ENCODE measurements around the gene LCN6. TPM values are rescaled to one million over a fixed set of nuclear protein-coding genes. Genes with fewer than 3 reads are reported as not detected.

The LCN6 gene
- total and polyA plus RNA-seq, 10 of the 15 experiments (the other 5 are each of a cell fraction or from before 2014, with no cell fraction given), result not detected

DNA sequence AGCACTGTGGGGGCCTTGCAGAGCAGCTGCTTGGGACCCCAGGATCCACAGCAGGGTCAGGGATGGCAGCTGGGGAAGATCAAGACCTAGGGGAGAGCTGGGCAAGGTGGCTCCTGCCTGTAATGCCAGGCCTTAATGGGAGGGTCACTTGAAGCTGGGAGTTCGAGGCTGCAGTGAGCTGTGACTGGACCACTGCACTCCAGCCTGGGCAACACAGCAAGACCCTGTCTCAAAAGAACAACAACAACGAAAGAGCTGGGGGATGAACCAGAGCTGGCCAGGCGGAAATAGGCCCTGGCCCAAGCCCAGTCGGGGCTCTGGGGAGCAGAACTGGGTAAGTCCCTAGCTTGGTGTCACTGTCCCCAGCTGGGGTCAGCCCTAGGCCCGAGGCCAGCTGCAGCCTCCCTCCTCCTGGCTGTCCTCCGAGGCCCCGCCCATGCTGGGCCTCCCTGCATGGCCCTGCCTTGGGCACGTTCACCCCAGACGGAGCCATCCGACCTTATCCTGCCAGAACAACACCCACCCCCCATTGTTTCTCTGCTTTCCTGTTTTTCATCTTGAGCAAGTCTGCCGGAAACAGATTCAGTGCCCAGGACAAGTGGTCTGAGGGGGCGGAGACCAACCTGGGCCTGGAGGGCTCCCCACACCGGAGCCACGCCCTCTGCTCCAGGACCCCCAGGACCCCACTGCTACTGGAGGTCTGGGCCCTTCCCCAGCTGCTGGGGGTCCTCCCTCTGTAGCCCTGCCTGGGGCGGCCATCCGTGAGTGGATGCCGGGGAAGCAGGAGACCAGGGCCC lies 34.0 kb downstream of the LCN6 start:
- Histone ChIP-seq H3K4me1 (ENCODE audit: control insufficient read depth, insufficient read depth, low read length) (no peaks in the 10 kb centered on the region), H3K4me3 (no peak overlapping the region), H4K20me1 (ENCODE audit: control insufficient read depth, insufficient read depth) (no peaks in the 10 kb centered on the region), H2AFZ (ENCODE audit: control insufficient read depth, low read depth, low read length) (no peak overlapping the region), H3K27ac (ENCODE audit: control insufficient read depth, insufficient read depth) (no peak overlapping the region), H3K79me2 (ENCODE audit: control insufficient read depth, insufficient read depth, low read length) (no peaks in the 10 kb centered on the region), H3K36me3 (ENCODE audit: control insufficient read depth in 2 of 2, insufficient read depth in 2 of 2, low read length in 1 of 2) (no peaks in the 10 kb centered on the region), H3K9me3 (replicated peaks; ENCODE audit: control insufficient read depth, insufficient read depth, low read length) (no peaks in the 10 kb centered on the region), H3K9ac (ENCODE audit: control insufficient read depth, insufficient read depth, low read length) (no peak overlapping the region), H3K27me3 (replicated peaks in 1 of 2; ENCODE audit: control insufficient read depth in 2 of 2, insufficient read depth in 2 of 2, low read length in 1 of 2) (peaks cover 2 to 7% of the 10 kb centered on the region in 2 experiments), H3K4me2 (ENCODE audit: control insufficient read depth, insufficient read depth) (no peak overlapping the region)
- ATAC-seq (no peak; the same call in 2 of the 3 replicates), DNase-seq (ENCODE audit: low read depth, low spot score) (no peak), FAIRE-seq (no peak)
- intact Hi-C loops (cut with micrococcal nuclease; ENCODE audit: unreplicated experiment), result no loop called here
- WGBS (ENCODE audit: insufficient coverage, insufficient replicate concordance, low lambda C conversion rate, missing lambda C conversion rate), result 10% methylated on average over 17 of the region's 17 CpGs
- ChIA-PET SMC1A (ENCODE audit: uncharacterized antibody, unreplicated experiment) (no interaction called here), POLR2A (no interaction called here), RAD21 (ENCODE audit: unreplicated experiment) (no interaction called here), CTCF (interaction anchor here (1.7 kb wide), 1 partner anchor 13 kb away, joined by 8 read pairs; no protein-coding TSS in a partner anchor)
- TF ChIP-seq BCL11A (IDR thresholded peaks at IDR 0.05; ENCODE audit: low read depth, low read length), result no peak
- TF ChIP-seq ZBED1 (IDR thresholded peaks at IDR 0.05; ENCODE audit: borderline replicate concordance), result no peak
- TF ChIP-seq PAX5 (IDR thresholded peaks at IDR 0.05; ENCODE audit: borderline replicate concordance, low read depth, low read length), result no peak
- no peak for TF ChIP-seq TAF1 (IDR thresholded peaks at IDR 0.05; ENCODE audit: borderline replicate concordance, low read depth, low read length)
- TF ChIP-seq ZSCAN29 (IDR thresholded peaks at IDR 0.05), result no peak
- TF ChIP-seq IKZF2 (IDR thresholded peaks at IDR 0.05), result no peak
- no TSS peak for BruUV-seq (replicated peaks)
- in situ Hi-C loops (cut with MboI), result no loop called here

DNA sequence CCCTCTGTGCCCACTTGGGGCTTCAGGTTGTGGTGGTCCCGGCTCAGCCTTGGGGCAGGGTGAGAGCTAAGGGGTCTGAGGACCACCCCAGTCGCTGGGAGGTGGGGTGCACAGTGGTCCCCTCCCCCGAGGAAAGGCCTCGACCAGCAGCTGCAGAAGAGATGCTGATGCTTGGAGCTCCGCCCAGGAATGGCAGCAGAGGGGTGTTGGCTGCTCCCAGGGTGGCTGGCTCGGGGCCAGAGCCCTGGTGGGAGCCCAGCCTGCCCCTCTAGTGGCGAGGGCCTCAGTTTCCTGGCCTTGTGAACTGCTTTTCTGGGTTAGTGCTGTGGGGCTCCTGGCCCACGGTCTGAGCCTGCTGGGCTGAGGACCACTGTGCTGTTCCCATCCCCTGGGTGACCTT lies 34.8 kb downstream of the LCN6 start:
- H3K9ac ChIP-seq (ENCODE audit: control insufficient read depth, insufficient read depth, low read length), result no peak overlapping the region
- FAIRE-seq, result no peak
- ChIA-PET POLR2A (no interaction called here), CTCF (interaction anchor here (0.6 to 1.7 kb wide), 2 partner anchors 13 to 29 kb away, joined by 3 to 8 read pairs; partner anchors contain the start of gene LCN10), SMC1A (ENCODE audit: uncharacterized antibody, unreplicated experiment) (no interaction called here), RAD21 (ENCODE audit: unreplicated experiment) (no interaction called here)
- no peaks in the 10 kb centered on the region for H3K79me2 ChIP-seq (ENCODE audit: control insufficient read depth, insufficient read depth, low read length)
- no peak overlapping the region for H3K27ac ChIP-seq (ENCODE audit: control insufficient read depth, insufficient read depth)
- ATAC-seq, result 0 out of 3 replicates have a peak, but pooled peaks have one; percentile 15
- WGBS (ENCODE audit: insufficient coverage, insufficient replicate concordance, low lambda C conversion rate, missing lambda C conversion rate), result 10% methylated on average over 8 of the region's 8 CpGs
- no TSS peak for BruUV-seq (replicated peaks)
- no peaks in the 10 kb centered on the region for H4K20me1 ChIP-seq (ENCODE audit: control insufficient read depth, insufficient read depth)
- in situ Hi-C loops (cut with MboI), result no loop called here
- no peak overlapping the region for H2AFZ ChIP-seq (ENCODE audit: control insufficient read depth, low read depth, low read length)
- no peaks in the 10 kb centered on the region for H3K4me1 ChIP-seq (ENCODE audit: control insufficient read depth, insufficient read depth, low read length)
- no peak for TF ChIP-seq CHD1 (IDR thresholded peaks at IDR 0.05; ENCODE audit: low read depth, low read length)
- no peak for TF ChIP-seq NFXL1 (IDR thresholded peaks at IDR 0.05; ENCODE audit: borderline replicate concordance)
- no peak for TF ChIP-seq HSF1 (IDR thresholded peaks at IDR 0.05; ENCODE audit: low read depth, low read length)
- no peaks in the 10 kb centered on the region for H3K36me3 ChIP-seq (ENCODE audit: control insufficient read depth in 2 of 2, insufficient read depth in 2 of 2, low read length in 1 of 2)
- no peaks in the 10 kb centered on the region for H3K9me3 ChIP-seq (replicated peaks; ENCODE audit: control insufficient read depth, insufficient read depth, low read length)
- intact Hi-C loops (cut with micrococcal nuclease; ENCODE audit: unreplicated experiment), result no loop called here
- no peak overlapping the region for H3K4me3 ChIP-seq
- no peak for DNase-seq (ENCODE audit: low read depth, low spot score)
- H3K4me2 ChIP-seq (ENCODE audit: control insufficient read depth, insufficient read depth), result no peak overlapping the region
- peaks cover 2 to 7% of the 10 kb centered on the region in 2 experiments for H3K27me3 ChIP-seq (replicated peaks in 1 of 2; ENCODE audit: control insufficient read depth in 2 of 2, insufficient read depth in 2 of 2, low read length in 1 of 2)
